WTC11 (cell line): ENCODE results near the gene NFIA. TPM values are rescaled to one million over a fixed set of nuclear protein-coding genes. Genes with fewer than 3 reads are reported as not detected.

Source experiments
- ATAC-seq: fragments of 200-7000 bp; cut with Tn5 transposase; 2 replicates; pipeline ENCODE4 v1.10.0; 2021; ENCODE audit warnings: mild to moderate bottlenecking, moderate library complexity
- CTCF ChIA-PET: fragments of 300-600 bp; sonication (Branson Sonifier 250); formaldehyde crosslinking; loops from one replicate; lab custom pipeline; 2021; ENCODE audit warnings: antibody characterized with exemption; lab: Charles Lee
- POLR2A ChIA-PET: fragments of 350-600 bp; sonication (Branson Sonifier 250); formaldehyde crosslinking; loops from one replicate; lab custom pipeline; 2021; ENCODE audit warnings: antibody characterized with exemption; lab: Charles Lee
- DNase-seq: peaks from one replicate; pipeline ENCODE4 v3.0.0; 2021; ENCODE audit warnings: low spot score
- H3K27ac Mint-ChIP-seq: 2 replicates; pipeline ENCODE4 v1.8.0; 2021; ENCODE audit warnings: mixed read lengths
- H3K27me3 Mint-ChIP-seq: 2 replicates; pipeline ENCODE4 v1.8.0; 2021; ENCODE audit warnings: low read depth, mild to moderate bottlenecking, moderate library complexity, mixed read lengths
- H3K36me3 Mint-ChIP-seq: 2 replicates; pipeline ENCODE4 v1.8.0; 2021; ENCODE audit warnings: mixed read lengths
- H3K4me1 Mint-ChIP-seq: 2 replicates; pipeline ENCODE4 v1.8.0; 2022; ENCODE audit warnings: mixed read lengths
- H3K4me3 Mint-ChIP-seq: 2 replicates; pipeline ENCODE4 v1.8.0; 2021; ENCODE audit warnings: mild to moderate bottlenecking, moderate library complexity, mixed read lengths
- H3K9me3 Mint-ChIP-seq: 2 replicates; pipeline ENCODE4 v1.8.0; 2021; ENCODE audit warnings: mixed read lengths
- ATF2 ChIP-seq: sonication (generic); formaldehyde crosslinking; IDR thresholded peaks from 2 replicates; pipeline ENCODE4 v1.8.1; 2022; ENCODE audit warnings: low read depth, missing genetic modification reagents, borderline replicate concordance
- CBFB ChIP-seq: sonication (generic); formaldehyde crosslinking; IDR thresholded peaks from 2 replicates; pipeline ENCODE4 v1.8.1; 2022; ENCODE audit warnings: mild to moderate bottlenecking, low read depth, missing genetic modification reagents
- E2F5 ChIP-seq: sonication (generic); formaldehyde crosslinking; IDR thresholded peaks from 2 replicates; pipeline ENCODE4 v1.8.1; 2022; ENCODE audit warnings: mild to moderate bottlenecking, moderate library complexity, missing genetic modification reagents
- MXD4 ChIP-seq: fragments of 250-450 bp; sonication (Bioruptor Pico); IDR thresholded peaks from 2 replicates; pipeline ENCODE4 v1.8.0; 2021; ENCODE audit warnings: mild to moderate bottlenecking, moderate library complexity, borderline replicate concordance
- NFATC4 ChIP-seq: fragments of 250-450 bp; sonication (Bioruptor Pico); IDR thresholded peaks from 2 replicates; pipeline ENCODE4 v1.9.0; 2021; ENCODE audit warnings: mild to moderate bottlenecking
- NR3C1 ChIP-seq: sonication (generic); formaldehyde crosslinking; conservative IDR thresholded peaks from 2 replicates; pipeline ENCODE4 v1.8.1; 2023; ENCODE audit warnings: low read depth, mild to moderate bottlenecking, missing genetic modification reagents
- PRRX2 ChIP-seq: fragments of 250-450 bp; sonication (Bioruptor Pico); IDR thresholded peaks from 2 replicates; pipeline ENCODE4 v1.8.0; 2021; ENCODE audit warnings: mild to moderate bottlenecking
- RELA ChIP-seq: sonication (generic); formaldehyde crosslinking; IDR thresholded peaks from 2 replicates; pipeline ENCODE4 v1.8.1; 2022; ENCODE audit warnings: missing genetic modification reagents, mild to moderate bottlenecking, borderline replicate concordance
- SMAD3 ChIP-seq: sonication (generic); formaldehyde crosslinking; IDR thresholded peaks from 2 replicates; pipeline ENCODE4 v1.8.0; 2022; ENCODE audit warnings: missing genetic modification reagents, mild to moderate bottlenecking, borderline replicate concordance
- SOX15 ChIP-seq: fragments of 250-450 bp; sonication (Bioruptor Pico); IDR thresholded peaks from 2 replicates; pipeline ENCODE4 v1.9.0; 2021; ENCODE audit warnings: mild to moderate bottlenecking
- TEAD4 ChIP-seq: sonication (generic); formaldehyde crosslinking; IDR thresholded peaks from 2 replicates; pipeline ENCODE4 v1.8.0; 2022; ENCODE audit warnings: mild to moderate bottlenecking, missing genetic modification reagents
- ZNF219 ChIP-seq: sonication (generic); formaldehyde crosslinking; IDR thresholded peaks from 2 replicates; pipeline ENCODE4 v1.8.0; 2023; ENCODE audit warnings: missing genetic modification reagents, mild to moderate bottlenecking, borderline replicate concordance
- ZNF396 ChIP-seq: fragments of 250-450 bp; sonication (Bioruptor Pico); IDR thresholded peaks from 2 replicates; pipeline ENCODE4 v1.8.0; 2021; ENCODE audit warnings: mild to moderate bottlenecking, moderate library complexity, borderline replicate concordance
- ZNF512 ChIP-seq: sonication (generic); formaldehyde crosslinking; IDR thresholded peaks from 2 replicates; pipeline ENCODE4 v1.8.1; 2022; ENCODE audit warnings: missing genetic modification reagents, borderline replicate concordance
- ZNF671 ChIP-seq: fragments of 250-450 bp; sonication (Bioruptor Pico); IDR thresholded peaks from 2 replicates; pipeline ENCODE4 v1.8.0; 2021; ENCODE audit warnings: mild to moderate bottlenecking
- total RNA-seq: library from RNA; stranded (reverse); gene quantifications from 3 replicates; pipeline ENCODE4 v1.2.3, GENCODE V29; 2021
- TF ChIP-seq, protein P1 (sequence below): sonication (generic); formaldehyde crosslinking; IDR thresholded peaks from 2 replicates; pipeline ENCODE4 v1.8.1; 2023; ENCODE audit warnings: mild to moderate bottlenecking, missing genetic modification reagents, moderate library complexity
- TF ChIP-seq, protein P2 (sequence below): sonication (generic); formaldehyde crosslinking; conservative IDR thresholded peaks from 2 replicates; pipeline ENCODE4 v1.8.1; 2023; ENCODE audit warnings: mild to moderate bottlenecking, low read depth, missing genetic modification reagents, moderate library complexity
- TF ChIP-seq, protein P3 (sequence below): sonication (generic); formaldehyde crosslinking; IDR thresholded peaks from 2 replicates; pipeline ENCODE4 v1.8.0; 2023; ENCODE audit warnings: missing genetic modification reagents, mild to moderate bottlenecking, borderline replicate concordance
- TF ChIP-seq, protein P4 (sequence below): fragments of 200-600 bp; IDR thresholded peaks from 2 replicates; pipeline ENCODE4 v1.8.0; 2022; ENCODE audit warnings: antibody characterized with exemption
- TF ChIP-seq, protein P5 (sequence below): sonication (generic); formaldehyde crosslinking; IDR thresholded peaks from 2 replicates; pipeline ENCODE4 v1.8.0; 2022; ENCODE audit warnings: missing genetic modification reagents

The NFIA gene
- total RNA-seq, 1 experiment from 2014 or later, result 16.7 TPM

DNA sequence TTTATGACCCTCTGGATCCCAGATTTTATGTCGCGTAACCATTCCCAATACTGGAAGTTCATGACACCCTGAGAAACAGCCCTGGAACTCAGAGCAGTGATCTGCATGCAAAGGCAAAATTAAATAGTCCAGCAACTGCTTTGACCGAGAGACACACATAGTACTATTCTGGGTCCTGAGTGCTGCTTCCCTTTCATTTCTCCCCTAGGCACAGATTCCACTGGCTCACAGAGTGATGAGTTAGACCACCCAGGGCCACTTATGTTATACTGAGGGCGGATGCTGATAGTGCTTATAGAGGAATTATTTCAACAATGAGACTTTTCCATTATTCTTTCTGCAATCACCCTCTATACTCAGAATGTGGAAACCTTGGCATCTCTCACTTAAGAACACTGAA lies 69.2 kb downstream of the NFIA start:
- no peaks in the 10 kb centered on the region for H3K27me3 Mint-ChIP-seq
- H3K4me3 Mint-ChIP-seq, result no peak overlapping the region
- H3K27ac Mint-ChIP-seq, result peak overlapping the region; percentile 2; the same call in 1 of the 2 replicates
- H3K9me3 Mint-ChIP-seq, result no peaks in the 10 kb centered on the region
- no peaks in the 10 kb centered on the region for H3K36me3 Mint-ChIP-seq
- ChIA-PET CTCF (interaction anchor here (1.1 kb wide), 1 partner anchor 102 kb away, joined by 5 read pairs; no protein-coding TSS in a partner anchor), POLR2A (no interaction called here)
- peaks cover 59% of the 10 kb centered on the region for H3K4me1 Mint-ChIP-seq
- TF ChIP-seq PRRX2 (CRISPR knock-in tag), result no peak
- no peak for TF ChIP-seq ZNF396 (CRISPR knock-in tag)
- no peak for TF ChIP-seq TEAD4 (CRISPR knock-in tag)
- no peak for TF ChIP-seq E2F5 (CRISPR knock-in tag)
- TF ChIP-seq ZNF671 (CRISPR knock-in tag), result no peak
- TF ChIP-seq, protein P1, sequence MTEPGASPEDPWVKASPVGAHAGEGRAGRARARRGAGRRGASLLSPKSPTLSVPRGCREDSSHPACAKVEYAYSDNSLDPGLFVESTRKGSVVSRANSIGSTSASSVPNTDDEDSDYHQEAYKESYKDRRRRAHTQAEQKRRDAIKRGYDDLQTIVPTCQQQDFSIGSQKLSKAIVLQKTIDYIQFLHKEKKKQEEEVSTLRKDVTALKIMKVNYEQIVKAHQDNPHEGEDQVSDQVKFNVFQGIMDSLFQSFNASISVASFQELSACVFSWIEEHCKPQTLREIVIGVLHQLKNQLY, result no peak
- TF ChIP-seq, protein P2, sequence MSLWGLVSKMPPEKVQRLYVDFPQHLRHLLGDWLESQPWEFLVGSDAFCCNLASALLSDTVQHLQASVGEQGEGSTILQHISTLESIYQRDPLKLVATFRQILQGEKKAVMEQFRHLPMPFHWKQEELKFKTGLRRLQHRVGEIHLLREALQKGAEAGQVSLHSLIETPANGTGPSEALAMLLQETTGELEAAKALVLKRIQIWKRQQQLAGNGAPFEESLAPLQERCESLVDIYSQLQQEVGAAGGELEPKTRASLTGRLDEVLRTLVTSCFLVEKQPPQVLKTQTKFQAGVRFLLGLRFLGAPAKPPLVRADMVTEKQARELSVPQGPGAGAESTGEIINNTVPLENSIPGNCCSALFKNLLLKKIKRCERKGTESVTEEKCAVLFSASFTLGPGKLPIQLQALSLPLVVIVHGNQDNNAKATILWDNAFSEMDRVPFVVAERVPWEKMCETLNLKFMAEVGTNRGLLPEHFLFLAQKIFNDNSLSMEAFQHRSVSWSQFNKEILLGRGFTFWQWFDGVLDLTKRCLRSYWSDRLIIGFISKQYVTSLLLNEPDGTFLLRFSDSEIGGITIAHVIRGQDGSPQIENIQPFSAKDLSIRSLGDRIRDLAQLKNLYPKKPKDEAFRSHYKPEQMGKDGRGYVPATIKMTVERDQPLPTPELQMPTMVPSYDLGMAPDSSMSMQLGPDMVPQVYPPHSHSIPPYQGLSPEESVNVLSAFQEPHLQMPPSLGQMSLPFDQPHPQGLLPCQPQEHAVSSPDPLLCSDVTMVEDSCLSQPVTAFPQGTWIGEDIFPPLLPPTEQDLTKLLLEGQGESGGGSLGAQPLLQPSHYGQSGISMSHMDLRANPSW (CRISPR knock-in tag), result no peak
- no peak for TF ChIP-seq NFATC4 (CRISPR knock-in tag)
- no peak for TF ChIP-seq SOX15 (CRISPR knock-in tag)
- TF ChIP-seq, protein P3, sequence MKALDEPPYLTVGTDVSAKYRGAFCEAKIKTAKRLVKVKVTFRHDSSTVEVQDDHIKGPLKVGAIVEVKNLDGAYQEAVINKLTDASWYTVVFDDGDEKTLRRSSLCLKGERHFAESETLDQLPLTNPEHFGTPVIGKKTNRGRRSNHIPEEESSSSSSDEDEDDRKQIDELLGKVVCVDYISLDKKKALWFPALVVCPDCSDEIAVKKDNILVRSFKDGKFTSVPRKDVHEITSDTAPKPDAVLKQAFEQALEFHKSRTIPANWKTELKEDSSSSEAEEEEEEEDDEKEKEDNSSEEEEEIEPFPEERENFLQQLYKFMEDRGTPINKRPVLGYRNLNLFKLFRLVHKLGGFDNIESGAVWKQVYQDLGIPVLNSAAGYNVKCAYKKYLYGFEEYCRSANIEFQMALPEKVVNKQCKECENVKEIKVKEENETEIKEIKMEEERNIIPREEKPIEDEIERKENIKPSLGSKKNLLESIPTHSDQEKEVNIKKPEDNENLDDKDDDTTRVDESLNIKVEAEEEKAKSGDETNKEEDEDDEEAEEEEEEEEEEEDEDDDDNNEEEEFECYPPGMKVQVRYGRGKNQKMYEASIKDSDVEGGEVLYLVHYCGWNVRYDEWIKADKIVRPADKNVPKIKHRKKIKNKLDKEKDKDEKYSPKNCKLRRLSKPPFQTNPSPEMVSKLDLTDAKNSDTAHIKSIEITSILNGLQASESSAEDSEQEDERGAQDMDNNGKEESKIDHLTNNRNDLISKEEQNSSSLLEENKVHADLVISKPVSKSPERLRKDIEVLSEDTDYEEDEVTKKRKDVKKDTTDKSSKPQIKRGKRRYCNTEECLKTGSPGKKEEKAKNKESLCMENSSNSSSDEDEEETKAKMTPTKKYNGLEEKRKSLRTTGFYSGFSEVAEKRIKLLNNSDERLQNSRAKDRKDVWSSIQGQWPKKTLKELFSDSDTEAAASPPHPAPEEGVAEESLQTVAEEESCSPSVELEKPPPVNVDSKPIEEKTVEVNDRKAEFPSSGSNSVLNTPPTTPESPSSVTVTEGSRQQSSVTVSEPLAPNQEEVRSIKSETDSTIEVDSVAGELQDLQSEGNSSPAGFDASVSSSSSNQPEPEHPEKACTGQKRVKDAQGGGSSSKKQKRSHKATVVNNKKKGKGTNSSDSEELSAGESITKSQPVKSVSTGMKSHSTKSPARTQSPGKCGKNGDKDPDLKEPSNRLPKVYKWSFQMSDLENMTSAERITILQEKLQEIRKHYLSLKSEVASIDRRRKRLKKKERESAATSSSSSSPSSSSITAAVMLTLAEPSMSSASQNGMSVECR (CRISPR knock-in tag), result no peak
- TF ChIP-seq, protein P4, sequence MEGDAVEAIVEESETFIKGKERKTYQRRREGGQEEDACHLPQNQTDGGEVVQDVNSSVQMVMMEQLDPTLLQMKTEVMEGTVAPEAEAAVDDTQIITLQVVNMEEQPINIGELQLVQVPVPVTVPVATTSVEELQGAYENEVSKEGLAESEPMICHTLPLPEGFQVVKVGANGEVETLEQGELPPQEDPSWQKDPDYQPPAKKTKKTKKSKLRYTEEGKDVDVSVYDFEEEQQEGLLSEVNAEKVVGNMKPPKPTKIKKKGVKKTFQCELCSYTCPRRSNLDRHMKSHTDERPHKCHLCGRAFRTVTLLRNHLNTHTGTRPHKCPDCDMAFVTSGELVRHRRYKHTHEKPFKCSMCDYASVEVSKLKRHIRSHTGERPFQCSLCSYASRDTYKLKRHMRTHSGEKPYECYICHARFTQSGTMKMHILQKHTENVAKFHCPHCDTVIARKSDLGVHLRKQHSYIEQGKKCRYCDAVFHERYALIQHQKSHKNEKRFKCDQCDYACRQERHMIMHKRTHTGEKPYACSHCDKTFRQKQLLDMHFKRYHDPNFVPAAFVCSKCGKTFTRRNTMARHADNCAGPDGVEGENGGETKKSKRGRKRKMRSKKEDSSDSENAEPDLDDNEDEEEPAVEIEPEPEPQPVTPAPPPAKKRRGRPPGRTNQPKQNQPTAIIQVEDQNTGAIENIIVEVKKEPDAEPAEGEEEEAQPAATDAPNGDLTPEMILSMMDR, result no peak
- TF ChIP-seq SMAD3 (CRISPR knock-in tag), result no peak
- TF ChIP-seq ATF2 (CRISPR knock-in tag), result no peak
- TF ChIP-seq NR3C1, result no peak
- TF ChIP-seq MXD4 (CRISPR knock-in tag), result no peak
- TF ChIP-seq RELA (CRISPR knock-in tag), result no peak
- no peak for TF ChIP-seq CBFB (CRISPR knock-in tag)
- no peak for TF ChIP-seq ZNF512 (CRISPR knock-in tag)
- no peak for TF ChIP-seq ZNF219
- TF ChIP-seq, protein P5, sequence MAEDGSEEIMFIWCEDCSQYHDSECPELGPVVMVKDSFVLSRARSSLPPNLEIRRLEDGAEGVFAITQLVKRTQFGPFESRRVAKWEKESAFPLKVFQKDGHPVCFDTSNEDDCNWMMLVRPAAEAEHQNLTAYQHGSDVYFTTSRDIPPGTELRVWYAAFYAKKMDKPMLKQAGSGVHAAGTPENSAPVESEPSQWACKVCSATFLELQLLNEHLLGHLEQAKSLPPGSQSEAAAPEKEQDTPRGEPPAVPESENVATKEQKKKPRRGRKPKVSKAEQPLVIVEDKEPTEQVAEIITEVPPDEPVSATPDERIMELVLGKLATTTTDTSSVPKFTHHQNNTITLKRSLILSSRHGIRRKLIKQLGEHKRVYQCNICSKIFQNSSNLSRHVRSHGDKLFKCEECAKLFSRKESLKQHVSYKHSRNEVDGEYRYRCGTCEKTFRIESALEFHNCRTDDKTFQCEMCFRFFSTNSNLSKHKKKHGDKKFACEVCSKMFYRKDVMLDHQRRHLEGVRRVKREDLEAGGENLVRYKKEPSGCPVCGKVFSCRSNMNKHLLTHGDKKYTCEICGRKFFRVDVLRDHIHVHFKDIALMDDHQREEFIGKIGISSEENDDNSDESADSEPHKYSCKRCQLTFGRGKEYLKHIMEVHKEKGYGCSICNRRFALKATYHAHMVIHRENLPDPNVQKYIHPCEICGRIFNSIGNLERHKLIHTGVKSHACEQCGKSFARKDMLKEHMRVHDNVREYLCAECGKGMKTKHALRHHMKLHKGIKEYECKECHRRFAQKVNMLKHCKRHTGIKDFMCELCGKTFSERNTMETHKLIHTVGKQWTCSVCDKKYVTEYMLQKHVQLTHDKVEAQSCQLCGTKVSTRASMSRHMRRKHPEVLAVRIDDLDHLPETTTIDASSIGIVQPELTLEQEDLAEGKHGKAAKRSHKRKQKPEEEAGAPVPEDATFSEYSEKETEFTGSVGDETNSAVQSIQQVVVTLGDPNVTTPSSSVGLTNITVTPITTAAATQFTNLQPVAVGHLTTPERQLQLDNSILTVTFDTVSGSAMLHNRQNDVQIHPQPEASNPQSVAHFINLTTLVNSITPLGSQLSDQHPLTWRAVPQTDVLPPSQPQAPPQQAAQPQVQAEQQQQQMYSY (CRISPR knock-in tag), result no peak
- ATAC-seq (no peak), DNase-seq (no peak)
